ENCODE data around the gene CD96. TPM values are rescaled to one million over a fixed set of nuclear protein-coding genes. Genes with fewer than 3 reads are reported as not detected.

Gene CD96
- not detected in 2 replicates for total RNA-seq (ENCODE audit: low replicate concordance)
- long read RNA-seq, partial matches to known transcripts = 0 of 1 reads
- long read RNA-seq, other reads (novel, unspliced or antisense) = 1 of 1 reads

- no peak for TF ChIP-seq CTCF (conservative IDR thresholded peaks at IDR 0.05)
- DNase-seq (ENCODE audit: extremely low spot score, unreplicated experiment) = no peak
- H3K36me3 Mint-ChIP-seq = no peaks in the 10 kb centered on the region
- no peak within 1 kb of the TSS for H3K4me3 Mint-ChIP-seq
- H3K27me3 Mint-ChIP-seq = no peaks in the 10 kb centered on the region
- H3K9me3 Mint-ChIP-seq = peaks cover 7% of the 10 kb centered on the region
- H3K4me1 Mint-ChIP-seq (ENCODE audit: unreplicated experiment) = peaks cover 18% of the 10 kb centered on the region
- no peak within 1 kb of the TSS for H3K27ac Mint-ChIP-seq
Observed at GRCh38 chr3:111541911-111542483, at the start of gene CD96. Gene CD96, plus strand, starts transcription at chr3:111542197. Its CDS starts 52 bp downstream, at chr3:111542249.

DNA sequence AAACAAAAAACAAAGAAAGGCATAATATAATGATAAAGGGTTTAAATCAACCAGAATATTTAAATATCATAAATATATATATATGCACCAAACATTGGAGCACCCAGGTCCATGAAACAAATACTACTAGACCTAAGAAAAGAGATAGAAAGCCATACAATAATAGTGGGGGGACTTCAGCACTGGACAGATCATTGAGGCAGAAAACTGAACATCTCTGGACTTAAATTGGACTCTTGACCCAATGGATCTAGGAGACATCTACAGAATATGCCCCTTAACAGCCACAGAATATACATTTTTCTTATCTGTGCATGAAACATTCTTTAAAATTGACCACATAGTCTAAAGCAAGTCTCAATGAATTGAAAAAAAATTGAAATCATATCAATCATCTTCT is 48.7 kb upstream of the CD96 start:
- Mint-ChIP-seq H3K4me1 (ENCODE audit: unreplicated experiment) (no peaks in the 10 kb centered on the region), H3K9me3 (no peaks in the 10 kb centered on the region), H3K4me3 (no peak overlapping the region), H3K27me3 (no peaks in the 10 kb centered on the region), H3K27ac (no peak overlapping the region), H3K36me3 (no peaks in the 10 kb centered on the region)
- no peak for DNase-seq (ENCODE audit: extremely low spot score, unreplicated experiment)
- no peak for TF ChIP-seq CTCF (conservative IDR thresholded peaks at IDR 0.05)

GRCh38 chr3:111496894-111497559 is 45.0 kb upstream of the CD96 start:
- no peaks in the 10 kb centered on the region for H3K4me1 Mint-ChIP-seq (ENCODE audit: unreplicated experiment)
- no peak for DNase-seq (ENCODE audit: extremely low spot score, unreplicated experiment)
- H3K4me3 Mint-ChIP-seq = no peak overlapping the region
- H3K9me3 Mint-ChIP-seq = no peaks in the 10 kb centered on the region
- H3K36me3 Mint-ChIP-seq = no peaks in the 10 kb centered on the region
- no peaks in the 10 kb centered on the region for H3K27me3 Mint-ChIP-seq
- no peak overlapping the region for H3K27ac Mint-ChIP-seq
- no peak for TF ChIP-seq CTCF (conservative IDR thresholded peaks at IDR 0.05)

DNA sequence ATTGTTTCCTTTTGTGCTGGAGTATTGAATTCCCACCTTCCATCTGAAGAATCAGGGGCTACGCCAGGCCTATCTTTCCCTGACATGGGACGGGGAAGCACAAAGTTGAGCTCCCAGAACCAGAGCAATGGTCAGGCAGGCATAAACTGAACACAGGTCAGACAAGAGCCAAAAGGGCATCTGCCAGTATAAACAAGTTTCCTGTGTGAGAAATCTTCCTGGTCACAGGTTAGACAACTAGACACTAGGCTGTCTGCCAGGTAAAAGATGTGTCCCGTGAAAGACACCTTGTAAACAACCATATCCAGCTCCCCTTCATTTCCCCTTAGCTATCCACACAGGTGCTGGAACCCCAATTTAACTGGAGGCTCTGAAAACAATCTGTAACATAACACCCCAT is 44.0 kb upstream of the CD96 start:
- TF ChIP-seq CTCF (conservative IDR thresholded peaks at IDR 0.05) = no peak
- Mint-ChIP-seq H3K4me3 (no peak overlapping the region), H3K27ac (no peak overlapping the region), H3K27me3 (no peaks in the 10 kb centered on the region), H3K36me3 (no peaks in the 10 kb centered on the region), H3K4me1 (ENCODE audit: unreplicated experiment) (no peaks in the 10 kb centered on the region), H3K9me3 (no peaks in the 10 kb centered on the region)
- no peak for DNase-seq (ENCODE audit: extremely low spot score, unreplicated experiment)

DNA sequence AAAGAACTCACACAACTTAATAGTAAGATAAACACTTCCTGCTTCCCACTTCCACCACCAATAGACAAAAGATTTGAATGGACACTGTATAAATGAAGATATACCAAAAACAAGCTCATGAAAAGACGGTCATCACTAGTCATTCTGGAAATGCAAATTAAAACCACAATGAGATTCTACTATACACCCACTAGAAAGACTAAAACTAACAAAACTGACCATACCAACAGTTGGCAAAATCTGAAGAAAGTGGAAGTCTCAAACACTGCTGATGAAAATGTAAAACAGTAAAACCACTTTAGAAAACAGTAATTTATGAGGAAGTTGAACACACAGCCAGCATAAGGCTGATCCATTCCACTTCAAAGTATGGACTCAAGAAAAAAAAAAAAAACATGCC is 35.6 kb upstream of the CD96 start:
- H3K27me3 Mint-ChIP-seq = no peaks in the 10 kb centered on the region
- DNase-seq (ENCODE audit: extremely low spot score, unreplicated experiment) = no peak
- no peak overlapping the region for H3K27ac Mint-ChIP-seq
- peaks cover 9% of the 10 kb centered on the region for H3K4me1 Mint-ChIP-seq (ENCODE audit: unreplicated experiment)
- no peaks in the 10 kb centered on the region for H3K9me3 Mint-ChIP-seq
- H3K4me3 Mint-ChIP-seq = no peak overlapping the region
- no peaks in the 10 kb centered on the region for H3K36me3 Mint-ChIP-seq
- no peak for TF ChIP-seq CTCF (conservative IDR thresholded peaks at IDR 0.05)
